ENCODE data around the gene CIBAR2. TPM values are rescaled to one million over a fixed set of nuclear protein-coding genes. Genes with fewer than 3 reads are reported as not detected.

Gene CIBAR2
- total RNA-seq, 2 experiments from 2014 or later: 0.50 TPM; not detected in 1

DNA sequence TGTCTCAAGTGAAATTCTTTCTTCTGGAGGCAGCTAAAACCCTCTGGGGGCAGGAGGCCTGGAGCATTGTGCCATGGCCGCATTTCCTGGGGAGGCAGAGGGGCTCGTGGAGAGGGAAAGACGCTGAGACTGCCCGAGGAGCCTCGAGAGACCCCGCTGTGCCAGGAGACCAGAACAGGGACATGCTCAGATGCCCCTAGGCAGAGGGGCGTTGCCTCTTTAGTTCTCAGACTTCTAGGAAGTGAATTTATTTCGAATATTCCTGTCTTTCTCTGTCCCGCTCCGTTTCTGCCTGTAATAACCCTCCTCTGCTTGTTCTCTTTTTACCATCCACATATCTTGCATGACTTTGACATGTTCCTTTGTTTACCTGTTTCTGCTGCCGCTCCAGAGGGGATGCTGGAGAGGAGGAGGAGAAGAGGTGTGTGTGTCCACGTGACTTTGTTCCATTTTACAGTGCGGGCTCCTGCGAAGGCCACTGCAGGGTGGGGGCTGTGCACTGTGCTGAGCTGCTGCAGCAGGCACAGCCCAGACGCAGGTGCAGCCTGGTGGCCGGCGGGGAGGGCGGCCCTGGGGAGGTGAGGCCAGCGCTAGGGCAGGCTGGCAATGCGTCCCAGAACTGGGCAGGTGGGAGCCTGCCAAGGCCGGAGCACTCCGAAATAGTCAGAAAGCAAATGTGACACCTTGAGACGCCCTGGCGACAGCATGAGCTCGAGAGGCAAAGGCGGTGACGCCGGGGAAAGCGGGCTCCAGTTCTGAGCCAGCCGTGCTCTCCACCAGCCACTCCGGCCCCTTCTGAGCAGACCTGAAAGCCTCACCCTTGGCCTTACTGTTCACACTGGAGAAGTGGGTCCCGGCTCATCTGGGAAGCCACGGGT is 29.9 kb downstream of the CIBAR2 start:
- Histone ChIP-seq H4K20me1 (ENCODE audit: insufficient read depth, low read length) (no peaks in the 10 kb centered on the region), H3K9me3 (ENCODE audit: low read length) (no peaks in the 10 kb centered on the region), H3K4me1 (ENCODE audit: insufficient read depth, low read length, poor library complexity, severe bottlenecking) (peaks cover 34% of the 10 kb centered on the region), H3K9me2 (ENCODE audit: insufficient read depth, low read length) (no peaks in the 10 kb centered on the region), H3K4me2 (ENCODE audit: low read length) (peak overlapping the region; percentile 56), H3K36me3 (ENCODE audit: insufficient read depth, low read length) (no peaks in the 10 kb centered on the region), H2AFZ (ENCODE audit: low read length) (no peak overlapping the region), H3K4me3 (ENCODE audit: low read depth, low read length, poor library complexity, severe bottlenecking) (no peak overlapping the region), H3K27ac (ENCODE audit: low read depth, low read length, poor library complexity, severe bottlenecking) (no peak overlapping the region), H3K79me2 (ENCODE audit: insufficient read depth, low read depth, low read length) (no peaks in the 10 kb centered on the region)
- BruUV-seq (replicated peaks): no TSS peak
- TF ChIP-seq, protein P1, sequence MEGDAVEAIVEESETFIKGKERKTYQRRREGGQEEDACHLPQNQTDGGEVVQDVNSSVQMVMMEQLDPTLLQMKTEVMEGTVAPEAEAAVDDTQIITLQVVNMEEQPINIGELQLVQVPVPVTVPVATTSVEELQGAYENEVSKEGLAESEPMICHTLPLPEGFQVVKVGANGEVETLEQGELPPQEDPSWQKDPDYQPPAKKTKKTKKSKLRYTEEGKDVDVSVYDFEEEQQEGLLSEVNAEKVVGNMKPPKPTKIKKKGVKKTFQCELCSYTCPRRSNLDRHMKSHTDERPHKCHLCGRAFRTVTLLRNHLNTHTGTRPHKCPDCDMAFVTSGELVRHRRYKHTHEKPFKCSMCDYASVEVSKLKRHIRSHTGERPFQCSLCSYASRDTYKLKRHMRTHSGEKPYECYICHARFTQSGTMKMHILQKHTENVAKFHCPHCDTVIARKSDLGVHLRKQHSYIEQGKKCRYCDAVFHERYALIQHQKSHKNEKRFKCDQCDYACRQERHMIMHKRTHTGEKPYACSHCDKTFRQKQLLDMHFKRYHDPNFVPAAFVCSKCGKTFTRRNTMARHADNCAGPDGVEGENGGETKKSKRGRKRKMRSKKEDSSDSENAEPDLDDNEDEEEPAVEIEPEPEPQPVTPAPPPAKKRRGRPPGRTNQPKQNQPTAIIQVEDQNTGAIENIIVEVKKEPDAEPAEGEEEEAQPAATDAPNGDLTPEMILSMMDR (conservative IDR thresholded peaks at IDR 0.05; ENCODE audit: low read length): no peak
- no peak for TF ChIP-seq EZH2phosphoT487 (IDR thresholded peaks at IDR 0.05; ENCODE audit: borderline replicate concordance, low read depth, low read length)
- POLR2A ChIA-PET: no interaction called here
- intact Hi-C loops (cut with micrococcal nuclease; ENCODE audit: unreplicated experiment): no loop called here
- CTCF ChIA-PET (ENCODE audit: unreplicated experiment): no interaction called here
- no peak for DNase-seq (ENCODE audit: low spot score)

DNA sequence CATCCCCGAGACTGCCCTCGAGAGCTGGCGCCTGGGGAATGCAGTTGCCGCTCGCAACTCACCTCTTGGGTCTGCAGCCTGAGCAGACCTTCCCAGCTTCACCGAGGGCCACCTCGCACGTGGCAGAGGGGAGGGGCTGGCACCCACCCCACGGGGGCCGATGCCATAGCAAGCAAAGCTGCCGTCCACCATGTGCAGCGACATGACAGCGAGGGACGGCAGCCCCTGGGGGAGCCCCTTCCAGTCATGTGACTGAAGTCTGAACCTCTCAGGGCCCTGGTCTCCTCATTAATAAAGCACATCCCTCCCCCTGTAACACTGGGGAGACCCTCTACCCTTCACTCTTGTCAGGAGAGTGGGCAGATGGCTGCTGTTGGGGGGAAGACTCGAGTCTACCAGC is 30.5 kb downstream of the CIBAR2 start:
- no TSS peak for BruUV-seq (replicated peaks)

More for the DNA sequence above, 30.5 kb downstream of the CIBAR2 start:
- ChIA-PET POLR2A (no interaction called here), CTCF (ENCODE audit: unreplicated experiment) (no interaction called here)
- Histone ChIP-seq H3K36me3 (ENCODE audit: insufficient read depth, low read length) (no peaks in the 10 kb centered on the region), H2AFZ (ENCODE audit: low read length) (no peak overlapping the region), H3K4me3 (ENCODE audit: low read depth, low read length, poor library complexity, severe bottlenecking) (no peak overlapping the region), H4K20me1 (ENCODE audit: insufficient read depth, low read length) (no peaks in the 10 kb centered on the region), H3K9me2 (ENCODE audit: insufficient read depth, low read length) (no peaks in the 10 kb centered on the region), H3K4me2 (ENCODE audit: low read length) (no peak overlapping the region), H3K27ac (ENCODE audit: low read depth, low read length, poor library complexity, severe bottlenecking) (no peak overlapping the region), H3K4me1 (ENCODE audit: insufficient read depth, low read length, poor library complexity, severe bottlenecking) (peaks cover 29% of the 10 kb centered on the region), H3K9me3 (ENCODE audit: low read length) (no peaks in the 10 kb centered on the region), H3K79me2 (ENCODE audit: insufficient read depth, low read depth, low read length) (no peaks in the 10 kb centered on the region)
- no peak for TF ChIP-seq EZH2phosphoT487 (IDR thresholded peaks at IDR 0.05; ENCODE audit: borderline replicate concordance, low read depth, low read length)
- TF ChIP-seq, protein P1 (conservative IDR thresholded peaks at IDR 0.05; ENCODE audit: low read length): no peak
- intact Hi-C loops (cut with micrococcal nuclease; ENCODE audit: unreplicated experiment): no loop called here
- no peak for DNase-seq (ENCODE audit: low spot score)

Measured in OCI-LY7 (cell line).